GM19035 (cell line): ENCODE results near the gene TPD52L2.
"Not testable (repeated sequence)": the region's sequence is repeated elsewhere in the genome, so short reads cannot be mapped to it uniquely, and the experiment has no call there.

Experiments
- ATAC-seq: cut with Tn5 transposase; IDR thresholded peaks from one replicate; pipeline ENCODE4 v1.9.1; 2021; ENCODE audit not compliant: unreplicated experiment

Gene TPD52L2

DNA sequence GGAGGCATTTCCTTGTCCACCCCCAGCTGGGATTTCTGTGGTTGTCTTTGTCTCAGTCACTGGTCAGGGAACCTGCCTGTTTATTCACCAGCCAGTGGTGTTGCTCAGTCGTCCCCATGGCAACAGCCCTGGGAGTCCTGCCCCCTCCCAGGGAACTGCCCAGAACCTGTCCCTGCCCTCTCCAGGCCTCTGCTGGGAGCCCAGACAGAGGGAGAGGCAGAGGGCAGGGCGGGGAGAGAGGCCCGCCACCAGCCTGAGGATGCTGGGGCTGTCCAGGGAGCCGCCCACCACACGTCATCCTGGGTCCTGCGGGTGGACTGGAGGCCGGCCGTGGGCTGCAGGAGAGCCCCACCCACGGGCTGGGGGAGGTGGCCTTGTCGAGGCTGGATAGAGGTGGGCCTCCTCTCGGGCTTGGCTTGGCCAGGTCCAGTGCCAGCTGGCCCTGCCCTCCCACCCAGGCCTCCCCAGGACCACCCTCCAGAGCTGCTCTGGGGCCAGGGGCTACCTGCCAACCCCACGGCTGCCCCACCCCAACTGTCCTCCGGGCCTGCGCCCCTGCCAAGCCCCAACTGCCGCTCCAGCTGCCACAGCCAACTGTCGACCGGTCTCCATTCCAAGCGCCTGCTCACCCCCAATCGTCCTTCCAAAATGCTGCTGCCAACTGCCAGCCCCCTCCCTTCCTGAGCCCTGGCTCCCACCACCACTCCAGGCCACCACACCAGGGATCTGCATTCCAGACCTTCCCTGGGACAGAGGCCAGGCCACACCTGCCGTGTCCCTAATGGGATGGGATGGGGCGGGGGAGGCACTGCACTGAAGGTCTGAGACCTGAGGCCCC, 29.8 kb upstream of the TPD52L2 start:
- no peak for ATAC-seq

DNA sequence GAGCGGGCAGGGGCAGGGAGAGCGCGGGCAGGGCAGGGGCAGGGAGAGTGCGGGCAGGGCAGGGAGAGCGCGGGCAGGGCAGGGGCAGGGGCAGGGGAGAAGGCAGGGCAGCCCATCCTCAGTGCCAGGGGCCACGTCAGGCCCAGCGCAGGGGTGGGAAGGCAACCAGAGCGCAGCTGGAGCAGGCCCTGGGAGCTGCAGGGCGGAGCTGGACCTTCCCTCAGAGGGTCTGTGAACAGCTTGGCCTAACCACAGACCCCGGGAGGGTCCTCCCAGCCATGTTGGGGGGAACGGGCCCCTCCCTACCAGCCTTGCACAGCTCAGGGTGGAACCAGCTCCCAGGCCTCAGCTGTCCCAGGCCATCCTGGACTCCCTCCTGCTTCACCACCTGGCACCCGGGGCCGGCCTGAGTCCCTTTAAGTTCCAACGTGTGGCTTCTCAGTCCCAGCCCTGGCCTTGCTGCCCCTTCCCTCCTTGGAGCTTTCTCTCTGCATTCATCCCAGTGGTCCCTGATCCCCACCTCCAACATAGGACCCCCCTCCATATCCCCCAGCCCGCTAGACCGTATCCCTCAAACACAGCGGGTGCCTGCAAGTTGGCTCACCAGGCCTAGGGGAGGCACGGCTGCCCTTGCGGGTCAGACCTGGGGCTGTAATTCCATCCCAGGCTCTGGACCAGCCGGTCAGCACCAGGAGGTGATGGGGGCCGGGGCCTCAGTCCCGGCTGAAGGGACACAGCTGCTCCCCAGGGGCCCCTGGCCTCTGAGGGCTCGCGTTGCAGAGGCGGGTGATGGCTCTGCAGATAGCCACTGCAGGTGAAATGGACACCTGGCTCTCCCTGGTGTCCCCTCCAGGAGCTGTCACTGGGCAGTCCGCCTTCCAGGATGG, 28.4 kb upstream of the TPD52L2 start:
- no peak for ATAC-seq

DNA sequence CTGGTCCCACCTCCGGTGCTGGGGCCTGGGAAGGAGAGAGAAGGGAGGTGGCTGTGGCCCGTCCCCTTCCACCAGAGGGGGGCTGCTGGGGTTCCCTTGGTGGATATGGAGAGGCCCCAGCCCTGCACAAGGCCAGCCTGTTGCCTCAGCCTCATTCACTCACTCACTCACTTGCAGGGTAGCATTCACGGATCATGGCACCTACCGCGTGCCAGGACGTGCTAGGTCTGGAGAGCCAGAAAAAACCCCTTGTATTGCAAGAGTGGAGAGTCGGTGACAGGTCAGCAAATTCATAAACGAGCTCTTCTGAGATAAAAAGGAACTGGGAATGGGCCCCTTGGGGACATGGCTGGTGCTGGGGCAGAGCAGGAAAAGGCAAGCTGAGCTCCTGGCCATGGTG, 27.6 kb upstream of the TPD52L2 start:
- ATAC-seq: no peak

DNA sequence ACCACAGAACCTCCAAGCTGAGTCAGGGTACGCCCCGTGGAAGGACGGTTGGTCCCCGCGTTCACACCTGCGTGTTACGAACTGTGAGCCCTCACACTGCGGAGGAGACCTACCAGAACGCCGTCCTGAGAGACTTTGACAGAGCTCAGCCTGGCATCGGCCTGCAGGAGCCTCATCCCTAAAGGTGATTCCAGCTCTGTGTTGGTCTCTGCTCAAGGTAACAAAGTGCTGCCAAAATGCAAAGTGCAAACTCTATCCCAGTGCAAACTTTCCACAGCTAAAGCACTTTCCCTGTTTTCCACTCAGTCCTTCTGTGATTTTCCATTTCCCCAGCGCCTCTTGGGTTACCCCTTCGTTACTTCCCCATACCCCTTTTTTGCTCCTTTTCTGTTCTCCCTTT, 25.4 kb upstream of the TPD52L2 start:
- no peak for ATAC-seq

DNA sequence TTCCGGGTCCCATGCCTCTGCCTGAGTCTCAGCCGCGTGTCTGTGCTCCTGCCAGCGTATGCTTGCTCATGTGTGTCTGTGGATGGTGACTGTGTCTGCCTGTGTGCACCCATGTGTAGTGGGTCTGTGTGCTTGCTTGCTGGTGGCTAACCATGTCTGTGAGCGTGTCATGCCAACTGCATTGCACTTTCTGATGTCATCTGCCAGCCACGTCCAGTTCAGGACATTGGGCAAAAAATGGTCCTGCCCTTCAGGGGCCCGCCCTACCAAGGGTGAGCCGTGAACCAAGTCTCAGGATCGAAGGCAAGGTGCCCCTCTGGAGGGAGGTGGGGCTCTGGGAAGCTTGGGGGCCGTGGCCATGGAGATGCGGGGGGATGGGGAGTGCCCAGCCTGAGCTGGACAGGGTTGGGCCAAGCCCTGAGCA, 24.7 kb upstream of the TPD52L2 start:
- no peak for ATAC-seq

DNA sequence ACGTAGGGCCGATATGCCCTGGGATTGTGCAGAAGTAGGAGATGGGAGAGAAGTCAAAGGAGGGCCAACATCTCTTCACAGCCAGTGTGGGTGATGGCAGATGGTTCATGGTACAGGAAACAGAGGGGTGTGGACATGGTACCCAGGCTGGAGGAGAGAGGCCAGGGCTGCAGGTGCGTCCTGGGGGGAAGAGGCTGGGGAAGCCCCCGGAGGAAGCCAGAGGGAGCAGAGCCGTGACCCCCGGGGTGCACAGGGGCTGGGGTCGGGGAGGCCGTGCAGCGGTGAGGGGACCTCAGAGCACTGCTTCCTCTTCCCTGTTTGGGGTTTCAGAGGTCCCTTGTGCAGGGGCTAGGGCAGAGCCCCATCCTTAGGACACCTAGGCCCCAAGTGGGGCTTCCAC, 22.8 kb upstream of the TPD52L2 start:
- ATAC-seq: no peak

DNA sequence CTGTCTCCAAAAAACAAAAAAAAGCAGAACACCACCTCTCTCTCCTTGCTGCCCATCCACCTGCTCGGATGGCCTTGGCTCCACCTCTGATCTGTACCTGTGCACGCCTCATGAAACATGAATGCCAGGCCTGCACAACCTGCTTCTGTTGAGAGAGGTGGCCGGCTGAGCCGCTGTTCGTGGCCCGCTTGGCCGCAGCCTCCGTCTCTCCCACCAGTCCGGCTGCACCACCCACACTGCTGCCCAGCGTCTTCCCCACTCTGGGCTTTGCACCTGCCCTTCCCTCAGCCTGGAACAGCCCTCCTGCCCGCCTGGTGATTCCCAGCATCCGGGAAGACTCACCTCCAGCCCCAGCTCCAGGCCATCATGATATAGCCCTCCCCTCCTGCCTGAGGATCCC, 21.8 kb upstream of the TPD52L2 start:
- no peak for ATAC-seq

DNA sequence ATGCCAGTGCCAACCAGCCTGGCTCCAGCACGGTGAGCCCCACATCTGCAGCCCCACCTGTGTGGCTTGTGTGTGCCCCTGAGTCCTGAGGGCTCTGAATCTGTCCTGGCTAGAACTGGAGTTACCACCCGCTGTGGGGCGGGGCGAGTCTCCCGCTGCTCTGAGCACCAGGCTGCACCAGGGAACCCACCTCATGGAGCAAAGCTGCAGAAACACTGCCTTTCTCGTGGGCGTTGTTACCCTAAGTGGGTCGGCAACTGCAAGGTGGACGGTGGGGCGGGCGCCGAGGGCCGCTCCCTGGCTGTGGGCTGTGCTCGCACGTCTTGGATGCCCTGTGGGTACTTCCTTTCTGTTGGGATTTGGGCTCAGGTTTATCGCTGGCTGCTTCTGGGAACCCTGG, 21.3 kb upstream of the TPD52L2 start:
- ATAC-seq: no peak

DNA sequence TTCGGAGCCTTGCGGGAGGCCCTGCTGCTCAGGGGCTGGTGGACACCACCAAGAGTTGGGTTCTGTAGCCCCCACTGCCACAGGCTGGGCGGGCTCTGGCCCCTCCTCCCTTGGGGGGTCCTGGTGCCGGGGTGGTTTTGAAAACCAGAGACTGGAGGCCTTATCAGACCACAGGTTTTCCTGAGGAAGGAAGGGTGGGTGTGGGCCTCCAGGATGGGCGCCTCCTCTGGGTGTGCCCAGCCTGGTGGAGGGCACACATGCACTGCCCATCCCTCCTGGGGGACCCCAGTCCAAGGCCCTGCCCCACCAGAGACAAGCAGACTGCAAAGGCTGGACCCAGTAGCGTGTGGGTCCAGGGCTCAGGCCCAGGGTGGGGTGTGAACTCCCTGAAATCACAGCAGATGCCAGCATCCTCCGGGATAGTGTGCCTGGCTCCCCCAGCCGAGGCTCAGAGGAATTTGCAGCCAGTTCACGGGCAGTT, 20.5 kb upstream of the TPD52L2 start:
- no peak for ATAC-seq

DNA sequence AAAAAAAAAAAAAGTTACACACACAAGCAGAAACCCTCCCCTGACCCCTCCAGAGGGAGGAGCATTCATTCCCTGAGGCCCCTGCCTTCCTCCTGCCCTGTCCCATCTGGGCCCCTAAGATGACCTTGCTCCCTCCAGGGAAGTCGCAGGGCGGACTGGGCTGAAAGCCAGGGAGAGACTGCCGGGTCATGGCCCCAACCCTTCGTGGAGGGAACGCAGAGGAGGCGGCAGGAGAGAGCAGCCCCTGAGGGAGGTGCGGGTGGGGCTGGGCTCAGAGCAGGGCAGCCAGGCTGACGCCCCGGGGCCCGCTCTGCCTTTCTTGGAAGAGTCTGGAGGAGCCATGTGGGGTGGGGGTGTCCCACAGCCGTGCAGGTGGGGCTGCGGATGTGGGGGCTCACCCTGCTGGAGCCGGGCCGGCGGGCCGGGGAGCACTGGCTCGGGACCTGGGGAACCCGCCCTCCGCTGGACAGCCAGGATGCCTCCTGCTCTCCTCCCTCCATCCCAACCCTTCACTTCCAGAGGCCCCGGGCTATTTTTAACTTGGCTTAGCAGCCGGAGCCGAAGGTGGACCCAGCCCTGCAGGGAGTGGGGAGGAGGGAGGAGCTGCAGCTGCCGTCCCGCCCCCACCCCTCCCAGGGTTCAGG, 18.8 kb upstream of the TPD52L2 start:
- no peak for ATAC-seq

DNA sequence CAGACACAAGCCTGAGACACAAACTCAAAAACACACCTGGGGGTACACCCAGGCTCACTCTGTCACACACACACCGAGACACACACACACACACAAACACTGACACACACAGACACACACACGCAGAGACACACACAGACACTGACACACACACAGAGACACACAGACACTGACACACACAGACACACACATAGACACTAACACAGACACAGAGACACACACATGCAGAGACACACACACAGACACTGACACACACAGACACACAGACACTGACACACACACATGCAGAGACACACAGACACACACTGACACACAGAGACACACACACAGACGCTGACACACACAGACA, 18.2 kb upstream of the TPD52L2 start:
- ATAC-seq: no peak

DNA sequence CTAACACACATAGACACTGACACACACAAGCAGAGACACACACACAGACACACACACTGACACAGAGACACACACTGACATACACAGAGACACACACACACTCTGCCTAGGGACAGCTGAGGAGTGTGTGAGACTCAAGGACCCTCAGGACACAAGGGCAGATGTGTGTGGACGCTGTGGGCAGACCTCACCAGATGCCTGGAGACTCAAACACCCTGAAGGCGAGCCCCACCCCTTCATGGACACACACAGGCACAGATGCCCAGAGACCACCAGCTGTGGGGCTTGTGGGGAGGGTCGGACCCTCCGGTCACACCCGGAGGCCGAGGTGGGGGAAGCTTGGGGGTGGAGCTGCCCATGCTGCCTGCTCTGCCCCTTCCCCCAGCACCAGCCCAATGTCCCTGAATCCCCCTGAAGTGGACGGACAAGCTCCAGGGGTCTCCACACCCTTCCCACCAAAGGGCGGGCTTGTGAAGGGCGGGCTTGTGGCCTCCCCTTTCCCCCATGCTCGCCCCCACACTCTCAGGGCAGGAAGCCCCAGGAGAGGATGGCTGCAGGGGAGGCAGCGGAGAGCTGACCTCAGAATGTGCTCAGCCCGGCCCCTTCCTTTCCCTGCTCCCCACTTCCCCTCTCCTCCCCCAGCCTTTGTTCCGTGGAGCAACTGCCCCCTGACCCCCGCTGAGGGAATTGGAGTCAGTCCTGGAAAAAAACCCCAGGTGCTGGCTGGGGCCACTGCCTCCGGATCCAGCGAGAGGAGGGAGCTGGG, 17.6 kb upstream of the TPD52L2 start:
- no peak for ATAC-seq

DNA sequence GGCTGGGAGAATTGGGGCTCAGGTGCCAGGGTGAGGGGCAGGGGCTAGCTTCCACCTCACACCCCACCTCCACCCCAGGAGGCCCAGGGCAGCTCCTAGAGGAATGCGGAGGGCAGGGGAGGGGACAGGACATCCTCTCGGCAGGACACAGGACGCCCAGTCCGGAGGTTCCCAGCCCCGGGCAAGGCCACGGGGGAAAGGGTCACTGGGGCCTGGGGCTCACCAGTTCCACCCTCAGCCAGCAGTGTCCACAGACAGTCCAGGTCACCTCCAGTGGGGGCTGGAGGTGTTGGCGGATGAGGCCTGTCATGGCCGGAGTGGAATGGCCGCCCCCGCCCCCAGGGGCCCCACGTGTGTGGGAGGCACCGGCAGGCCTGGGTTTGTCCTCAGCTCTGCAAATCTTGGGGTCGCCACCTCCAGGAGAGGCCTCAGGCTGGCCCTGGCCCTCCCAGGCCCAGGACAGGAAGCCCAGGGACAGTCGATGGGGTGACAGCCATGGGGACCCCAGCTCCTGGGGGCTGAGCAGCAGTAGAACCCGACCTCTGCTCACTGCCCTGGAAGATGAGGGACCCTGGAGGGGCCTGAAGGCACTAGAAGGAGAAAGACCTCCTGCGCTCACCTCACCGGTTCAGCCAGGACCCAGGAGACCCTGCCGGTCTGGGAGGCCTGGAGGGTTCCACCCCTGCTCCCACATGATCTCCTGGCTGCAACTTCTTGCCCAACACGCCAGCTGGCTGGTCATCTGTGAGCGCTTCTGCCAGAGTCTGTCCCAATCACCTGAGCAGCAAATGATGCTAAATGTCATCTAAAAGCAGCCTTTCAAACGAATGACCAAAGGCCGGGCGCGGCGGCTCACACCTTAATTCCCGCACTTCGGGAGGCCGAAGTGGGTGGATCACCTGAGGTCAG, 16.8 kb upstream of the TPD52L2 start:
- no peak for ATAC-seq

DNA sequence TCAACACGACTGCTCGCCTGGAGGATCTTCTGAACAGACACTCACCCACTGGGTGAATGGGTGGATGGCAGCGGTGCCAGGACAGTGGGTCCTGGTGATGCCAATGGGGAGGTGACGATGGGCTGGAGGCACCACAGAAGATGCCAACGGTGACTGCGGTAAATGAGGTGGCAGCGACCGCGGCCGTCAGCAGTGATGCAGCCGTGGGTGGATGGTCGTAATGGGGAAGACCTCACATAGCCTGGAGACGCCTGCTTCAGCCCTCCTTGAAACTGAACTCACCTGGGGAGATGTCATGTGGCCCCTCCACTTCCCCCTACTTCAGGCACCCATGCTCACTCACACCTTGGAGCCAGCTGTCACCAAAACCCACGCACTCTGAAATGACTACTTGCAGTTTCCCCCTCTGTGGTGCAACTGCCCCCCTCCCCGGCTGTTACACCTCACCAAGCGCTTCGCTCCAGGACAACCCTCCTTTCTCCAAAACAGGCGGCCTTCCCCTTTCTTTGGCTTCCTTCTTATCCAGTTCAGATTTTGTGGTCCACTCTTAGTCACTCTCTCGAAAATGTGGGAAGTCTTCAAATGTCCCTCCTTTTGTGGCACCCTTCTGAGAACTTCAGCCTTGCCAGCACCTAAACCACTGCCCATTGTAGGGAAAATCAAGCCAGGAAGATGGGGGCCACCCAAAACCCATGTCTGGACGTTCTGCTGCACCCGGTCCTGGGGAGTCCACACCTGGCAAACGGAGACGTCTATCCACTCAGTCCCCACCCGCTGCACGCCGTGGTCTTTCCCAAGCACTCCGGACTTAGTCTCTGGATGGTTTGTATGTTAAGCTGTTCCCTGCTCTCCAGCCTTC, 14.2 kb upstream of the TPD52L2 start:
- ATAC-seq: peak; percentile 78

DNA sequence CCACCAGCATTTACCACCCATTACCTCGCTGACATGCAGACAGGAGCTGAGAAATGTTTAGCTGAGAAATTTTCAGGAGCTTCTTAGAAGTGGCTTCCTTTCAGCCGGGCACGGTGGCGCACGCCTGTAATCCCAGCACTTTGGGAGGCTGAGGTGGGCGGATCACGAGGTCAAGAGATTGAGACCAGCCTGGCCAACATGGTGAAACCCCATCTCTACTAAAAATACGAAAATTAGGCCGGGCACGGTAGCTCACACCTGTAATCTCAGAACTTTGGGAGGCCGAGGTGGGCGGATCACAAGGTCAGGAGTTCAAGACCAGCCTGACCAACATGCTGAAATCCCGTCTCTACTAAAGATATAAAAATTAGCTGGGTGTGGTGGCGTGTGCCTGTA, 13.5 kb upstream of the TPD52L2 start:
- ATAC-seq: not testable (repeated sequence)

DNA sequence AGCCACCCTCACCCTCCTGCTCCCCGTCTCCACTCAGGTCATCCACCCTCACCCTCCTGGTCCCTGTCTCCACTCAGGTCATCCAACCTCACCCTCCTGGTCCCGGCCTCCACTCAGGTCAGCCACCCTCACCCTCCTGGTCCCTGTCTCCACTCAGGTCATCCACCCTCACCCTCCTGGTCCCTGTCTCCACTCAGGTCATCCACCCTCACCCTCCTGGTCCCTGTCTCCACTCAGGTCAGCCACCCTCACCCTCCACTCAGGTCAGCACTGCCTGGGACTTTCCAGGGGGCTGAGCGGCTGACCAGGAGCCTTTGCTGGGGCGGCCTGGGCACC, 11.4 kb upstream of the TPD52L2 start:
- not testable (repeated sequence) for ATAC-seq

DNA sequence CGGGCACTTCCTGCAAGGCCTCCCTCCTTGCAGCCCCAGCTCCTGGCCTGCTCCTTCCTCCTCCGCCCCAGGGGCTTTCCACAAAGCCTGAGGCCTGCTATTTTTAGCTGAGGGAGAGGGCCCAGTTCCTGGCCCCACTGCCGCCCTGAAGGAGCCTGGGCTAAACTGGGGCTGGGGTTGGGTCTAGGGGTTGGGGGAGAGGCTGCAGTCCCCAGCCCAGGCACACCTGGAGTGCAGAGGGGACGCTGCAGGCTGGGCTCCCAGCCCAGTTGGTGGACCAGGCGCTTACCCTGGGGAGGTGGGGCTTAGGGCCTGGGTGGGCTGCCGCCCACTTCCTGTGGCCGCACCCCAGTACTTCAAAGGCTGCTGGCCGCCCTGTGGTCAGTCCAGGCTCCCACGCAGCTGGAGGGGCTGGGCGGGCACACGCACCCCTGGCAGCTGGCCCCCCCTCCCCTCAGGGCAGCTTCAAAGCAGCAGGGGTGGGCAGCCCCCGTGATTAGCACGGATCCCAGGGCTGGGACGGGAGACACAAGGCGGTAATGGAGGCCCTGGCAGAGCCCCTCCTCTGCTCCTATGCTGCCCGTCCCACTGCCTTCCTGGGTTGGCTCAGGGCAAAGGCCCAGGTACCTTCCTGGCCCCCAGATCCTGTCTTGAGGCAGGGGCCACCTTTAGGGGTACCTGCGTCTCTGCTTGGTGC, 10.9 kb upstream of the TPD52L2 start:
- ATAC-seq: no peak

DNA sequence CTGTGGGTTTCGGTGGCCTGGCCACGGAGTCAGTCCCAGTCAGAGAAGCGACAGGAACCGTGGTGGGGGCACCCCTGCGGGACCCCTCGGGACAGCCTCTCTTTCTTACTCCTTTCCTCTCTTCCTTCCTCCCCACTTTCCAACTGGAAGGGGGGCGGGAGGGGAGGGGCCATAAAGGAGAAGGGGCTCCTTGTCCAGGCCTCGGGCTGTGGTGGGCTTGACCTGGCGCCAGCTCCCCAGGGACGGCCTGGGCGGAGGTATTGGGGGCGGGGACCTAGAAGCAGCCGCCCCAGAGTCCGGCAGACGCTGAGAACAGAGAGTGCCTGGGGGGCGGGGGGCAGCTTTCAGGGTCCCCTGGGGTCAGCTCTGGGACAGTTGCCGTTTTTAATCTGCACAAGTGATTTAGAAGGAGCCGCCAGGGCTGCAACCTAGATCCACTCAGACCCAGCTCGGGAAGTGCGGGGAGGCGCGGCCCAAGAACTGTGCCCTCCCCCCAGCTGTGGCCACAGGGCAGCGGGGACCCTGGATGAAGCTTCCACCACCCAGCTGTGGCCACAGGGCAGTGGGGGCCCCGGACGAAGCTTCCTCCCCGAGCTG, 10.2 kb upstream of the TPD52L2 start:
- ATAC-seq: no peak
